Panc1 (cell line): ENCODE measurements around the gene UBE2N. TPM values are rescaled to one million over a fixed set of nuclear protein-coding genes. Genes with fewer than 3 reads are reported as not detected.

Experiments
- ATAC-seq: fragments of 200-7000 bp; cut with Tn5 transposase; 2 replicates; pipeline ENCODE4 v1.9.1; 2020; ENCODE audit warnings: mild to moderate bottlenecking, moderate library complexity
- BruUV-seq: library from RNA; stranded (reverse); fragments of 400-500 nt; replicated peaks from 2 replicates; lab custom pipeline; 2021; lab: Mats Ljungman, UMichigan
- CTCF ChIA-PET: fragments of 300-600 bp; sonication (Branson Sonifier 250); formaldehyde crosslinking; loops from one replicate; lab custom pipeline; 2022; ENCODE audit warnings: antibody characterized with exemption; lab: Charles Lee
- POLR2A ChIA-PET: fragments of 300-600 bp; sonication (Branson Sonifier 250); formaldehyde crosslinking; loops from one replicate; lab custom pipeline; 2022; ENCODE audit warnings: antibody characterized with exemption; lab: Charles Lee
- DNase-seq: peaks from one replicate; pipeline ENCODE4 v3.0.0-alpha.2; 2010; ENCODE audit warnings: low read depth, low spot score
- H3K27ac ChIP-seq: 2 replicates; pipeline ENCODE4 v1.5.1; 2011; ENCODE audit warnings: mild to moderate bottlenecking, low read length, inconsistent platforms
- H3K27me3 ChIP-seq: fragments of 200-500 bp; sonication (Bioruptor generic); 2 replicates; pipeline ENCODE4 v1.6.0; 2014; ENCODE audit warnings: low read length, inconsistent platforms; ENCODE audit not compliant: control insufficient read depth, insufficient read depth
- H3K36me3 ChIP-seq: fragments of 200-500 bp; sonication (Bioruptor generic); 2 replicates; pipeline ENCODE4 v1.5.1; 2014; ENCODE audit warnings: inconsistent platforms, mild to moderate bottlenecking, low read length, moderate library complexity; ENCODE audit not compliant: control insufficient read depth, insufficient read depth
- H3K4me1 ChIP-seq: 2 replicates; pipeline ENCODE4 v1.5.1; 2011; ENCODE audit warnings: inconsistent platforms, mild to moderate bottlenecking, low read length, moderate library complexity; ENCODE audit not compliant: control insufficient read depth, insufficient read depth
- H3K4me3 ChIP-seq, 2 experiments: 2 replicates each; pipeline ENCODE4 v1.5.1; 2011 to 2012; ENCODE audit warnings: low read depth in 2 of 2, low read length in 2 of 2, mild to moderate bottlenecking in 2 of 2, inconsistent platforms in 1 of 2, moderate library complexity in 1 of 2
- H3K9me3 ChIP-seq: fragments of 200-500 bp; sonication (Bioruptor generic); 2 replicates; pipeline ENCODE4 v1.5.1; 2014; ENCODE audit warnings: low read depth, mild to moderate bottlenecking, inconsistent platforms, low read length, moderate library complexity; ENCODE audit not compliant: control insufficient read depth, insufficient read depth
- CTCF ChIP-seq: fragments of 450-650 bp; IDR thresholded peaks from 2 replicates; pipeline ENCODE4 v1.5.1; 2017; ENCODE audit warnings: mild to moderate bottlenecking
- POLR2AphosphoS5 ChIP-seq: IDR thresholded peaks from 2 replicates; pipeline ENCODE4 v1.6.1; 2012; ENCODE audit warnings: mild to moderate bottlenecking, low read depth, low read length, moderate library complexity
- REST ChIP-seq, 2 experiments: IDR thresholded peaks; 2 replicates each; pipeline ENCODE4 v1.6.1; 2011 to 2012; ENCODE audit warnings: low read depth in 2 of 2, control low read depth in 1 of 2, low read length in 1 of 2, mild to moderate bottlenecking in 1 of 2, moderate library complexity in 1 of 2; ENCODE audit not compliant: insufficient read depth in 1 of 2
- SIN3A ChIP-seq: IDR thresholded peaks from 2 replicates; pipeline ENCODE4 v1.6.1; 2012; ENCODE audit warnings: low read depth, mild to moderate bottlenecking, low read length, moderate library complexity, borderline replicate concordance; ENCODE audit not compliant: insufficient read depth
- TCF7L2 ChIP-seq: IDR thresholded peaks from 2 replicates; pipeline ENCODE4 v1.6.1; 2011; ENCODE audit warnings: mild to moderate bottlenecking, low read depth, low read length, inconsistent platforms
- in situ Hi-C: cut with HindIII; loops from 2 replicates; pipeline ENCODE4 v1.10.0; 2016; ENCODE audit warnings: low sequenced_read_pairs, low pct_unique_long_range_greater_than_20kb
- intact Hi-C: fragments of 100-400 bp; cut with micrococcal nuclease; formaldehyde crosslinking; loops from one replicate; pipeline ENCODE4 v1.10.0; 2022; ENCODE audit not compliant: unreplicated experiment
- total RNA-seq: library from RNA; stranded (reverse); gene quantifications from one replicate; pipeline ENCODE4 v1.2.1, GENCODE V29; 2021; ENCODE audit not compliant: unreplicated experiment

The UBE2N gene
- total RNA-seq, 1 experiment from 2014 or later, result 150 TPM

GRCh38 chr12:93422050-93422449, 19.7 kb downstream of the UBE2N start:
- ChIA-PET CTCF (no interaction called here), POLR2A (interaction anchor here (0.7 kb wide), 1 partner anchor 17 kb away, joined by 8 read pairs; no protein-coding TSS in a partner anchor)
- ATAC-seq (no peak), DNase-seq (no peak)
- intact Hi-C loops, result loop anchor here (10.0 kb wide), 1 partner anchor 683 kb away; no protein-coding TSS in a partner anchor
- H3K27ac ChIP-seq, result no peak overlapping the region
- TF ChIP-seq TCF7L2 (no peak), SIN3A (no peak), REST (IDR thresholded peaks at IDR 0.05; ENCODE audit: insufficient read depth in 1 of 2, low read depth in 2 of 2, low read length in 1 of 2) (no peak), POLR2AphosphoS5 (no peak), CTCF (no peak)
- no peak overlapping the region for H3K4me3 ChIP-seq
- in situ Hi-C loops, result no loop called here
- H3K27me3 ChIP-seq, result no peaks in the 10 kb centered on the region
- no TSS peak for BruUV-seq
- no peaks in the 10 kb centered on the region for H3K36me3 ChIP-seq
- H3K4me1 ChIP-seq, result peaks cover 56% of the 10 kb centered on the region
- no peaks in the 10 kb centered on the region for H3K9me3 ChIP-seq

- no peak overlapping the region for H3K4me3 ChIP-seq
- intact Hi-C loops, result loop anchor here (10.0 kb wide), 1 partner anchor 685 kb away; no protein-coding TSS in a partner anchor
- H3K27me3 ChIP-seq, result no peaks in the 10 kb centered on the region
- no peak overlapping the region for H3K27ac ChIP-seq
- ChIA-PET CTCF (interaction anchor here (0.6 to 1.3 kb wide), 7 partner anchors 8 to 862 kb away, joined by 3 to 5 read pairs (median 3); no protein-coding TSS in a partner anchor), POLR2A (no interaction called here)
- no TSS peak for BruUV-seq
- no peak for DNase-seq
- H3K4me1 ChIP-seq, result peaks cover 36% of the 10 kb centered on the region
- in situ Hi-C loops, result no loop called here
- H3K9me3 ChIP-seq, result no peaks in the 10 kb centered on the region
- peak; percentile 71 for TF ChIP-seq CTCF
- no peak for TF ChIP-seq POLR2AphosphoS5
- H3K36me3 ChIP-seq, result no peaks in the 10 kb centered on the region
- no peak for ATAC-seq
These were observed 22.2 kb downstream of the UBE2N start for GRCh38 chr12:93419388-93420034.
